Central memory CD8-positive, alpha-beta T cell (primary cell): ENCODE data around the gene PLAC8.
A peak's percentile ranks its signal among the peaks of the same experiment; 100 is the strongest.
"Not testable (repeated sequence)": the region's sequence is repeated elsewhere in the genome, so short reads cannot be mapped to it uniquely, and the experiment has no call there.

ENCODE experiments used
- ATAC-seq: fragments of 150-1000 bp; cut with Tn5 transposase; replicated peaks from 2 replicates; pipeline ENCODE4 v1.10.0; 2022; ENCODE audit warnings: mild to moderate bottlenecking, moderate FRiP score, moderate number of reproducible peaks; ENCODE audit not compliant: poor library complexity, severe bottlenecking; ENCODE audit errors: extremely low read depth
- DNase-seq, 2 donors: peaks; one replicate each; pipeline ENCODE4 v3.0.0; 2021; ENCODE audit warnings: low spot score in 2 of 2
- H3K27ac Mint-ChIP-seq: one replicate; pipeline ENCODE4 v1.8.0; 2022; ENCODE audit warnings: low read depth, mild to moderate bottlenecking, moderate library complexity, mixed read lengths
- H3K27me3 Mint-ChIP-seq: one replicate; pipeline ENCODE4 v1.8.0; 2022; ENCODE audit warnings: mixed read lengths
- H3K36me3 Mint-ChIP-seq: one replicate; pipeline ENCODE4 v1.8.0; 2022; ENCODE audit warnings: mild to moderate bottlenecking, moderate library complexity, mixed read lengths; ENCODE audit not compliant: insufficient read depth
- H3K4me1 Mint-ChIP-seq: one replicate; pipeline ENCODE4 v1.8.0; 2022; ENCODE audit warnings: mixed read lengths
- H3K4me3 Mint-ChIP-seq: one replicate; pipeline ENCODE4 v1.8.0; 2022; ENCODE audit warnings: mild to moderate bottlenecking, moderate library complexity, mixed read lengths
- H3K9me3 Mint-ChIP-seq: one replicate; pipeline ENCODE4 v1.8.0; 2022; ENCODE audit warnings: mixed read lengths

Gene PLAC8

GRCh38 chr4:83114576-83114975 is at the start of gene PLAC8:
Gene PLAC8 (minus strand): TSS chr4:83114729. CDS start chr4:83107921, 6,808 bp downstream.
- Mint-ChIP-seq H3K4me1 (peaks cover 27% of the 10 kb centered on the region), H3K36me3 (peaks cover 26% of the 10 kb centered on the region), H3K27me3 (no peaks in the 10 kb centered on the region), H3K9me3 (no peaks in the 10 kb centered on the region), H3K4me3 (peak within 1 kb of the TSS; percentile 93), H3K27ac (peak within 1 kb of the TSS; percentile 91)
- DNase-seq (peak in 1 of 2 donors; percentile 40), ATAC-seq (peak; percentile 73)

DNA sequence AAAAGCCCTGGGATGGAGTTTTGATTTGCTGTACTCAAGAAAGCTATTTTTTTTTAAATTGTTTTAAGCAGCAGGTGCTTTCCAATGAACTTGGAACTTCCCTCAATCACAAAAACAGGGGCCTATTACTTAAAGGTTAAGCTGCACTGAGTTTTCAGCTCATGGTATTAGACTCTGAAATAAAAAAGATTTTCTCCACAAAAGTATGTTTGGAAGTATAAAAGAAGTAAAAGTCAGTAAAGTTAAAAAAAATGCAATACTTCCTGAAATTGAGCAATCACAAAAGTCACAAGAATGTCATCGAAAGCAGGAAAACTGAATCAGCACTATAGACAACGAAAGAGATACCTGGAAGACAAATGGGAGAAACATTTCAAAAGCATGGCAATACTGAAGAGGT is 38.9 kb upstream of the PLAC8 start:
- no peak overlapping the region for H3K27ac Mint-ChIP-seq
- DNase-seq, result no peak
- peaks cover 5% of the 10 kb centered on the region for H3K9me3 Mint-ChIP-seq
- no peak for ATAC-seq
- H3K27me3 Mint-ChIP-seq, result no peaks in the 10 kb centered on the region
- H3K4me3 Mint-ChIP-seq, result no peak overlapping the region
- H3K36me3 Mint-ChIP-seq, result no peaks in the 10 kb centered on the region
- peaks cover 20% of the 10 kb centered on the region for H3K4me1 Mint-ChIP-seq

GRCh38 chr4:83152746-83153145 is 38.2 kb upstream of the PLAC8 start:
- no peak overlapping the region for H3K4me3 Mint-ChIP-seq
- no peaks in the 10 kb centered on the region for H3K36me3 Mint-ChIP-seq
- ATAC-seq (no peak), DNase-seq (no peak)
- H3K4me1 Mint-ChIP-seq, result peaks cover 20% of the 10 kb centered on the region
- H3K27ac Mint-ChIP-seq, result no peak overlapping the region
- H3K27me3 Mint-ChIP-seq, result no peaks in the 10 kb centered on the region
- H3K9me3 Mint-ChIP-seq, result peaks cover 5% of the 10 kb centered on the region

DNA sequence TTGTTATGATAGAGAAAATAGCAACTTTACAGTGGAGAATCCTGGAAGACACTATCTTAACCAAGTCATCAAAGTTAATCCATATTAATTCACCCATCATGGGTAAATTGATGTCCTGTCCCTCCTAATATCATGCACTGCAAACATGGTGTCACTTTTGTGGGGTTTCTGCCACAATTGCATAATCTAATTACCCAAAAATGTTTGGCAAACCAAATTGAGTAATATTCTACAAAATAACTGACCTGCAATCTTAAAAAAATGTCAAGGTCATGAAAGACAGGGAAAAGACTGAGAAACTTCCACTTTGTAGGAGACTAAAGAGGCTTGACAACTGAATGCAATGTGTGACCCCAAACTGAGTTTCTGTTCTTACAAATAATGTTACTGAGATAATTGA is 37.1 kb upstream of the PLAC8 start:
- H3K36me3 Mint-ChIP-seq, result no peaks in the 10 kb centered on the region
- H3K27ac Mint-ChIP-seq, result no peak overlapping the region
- H3K27me3 Mint-ChIP-seq, result no peaks in the 10 kb centered on the region
- ATAC-seq (no peak), DNase-seq (no peak)
- peaks cover 5% of the 10 kb centered on the region for H3K9me3 Mint-ChIP-seq
- no peak overlapping the region for H3K4me3 Mint-ChIP-seq
- peaks cover 20% of the 10 kb centered on the region for H3K4me1 Mint-ChIP-seq

- no peak overlapping the region for H3K4me3 Mint-ChIP-seq
- H3K36me3 Mint-ChIP-seq, result no peaks in the 10 kb centered on the region
- no peaks in the 10 kb centered on the region for H3K27me3 Mint-ChIP-seq
- H3K27ac Mint-ChIP-seq, result no peak overlapping the region
- H3K9me3 Mint-ChIP-seq, result no peaks in the 10 kb centered on the region
- DNase-seq (no peak), ATAC-seq (no peak)
- H3K4me1 Mint-ChIP-seq, result peaks cover 19% of the 10 kb centered on the region
Measured at GRCh38 chr4:83150653-83151330, 36.3 kb upstream of the PLAC8 start.

- Mint-ChIP-seq H3K36me3 (no peaks in the 10 kb centered on the region), H3K4me1 (peaks cover 16% of the 10 kb centered on the region), H3K9me3 (no peaks in the 10 kb centered on the region), H3K4me3 (no peak overlapping the region), H3K27me3 (no peaks in the 10 kb centered on the region), H3K27ac (no peak overlapping the region)
- ATAC-seq, result no peak
- DNase-seq, result no peak
Measured at GRCh38 chr4:83149865-83150652, 35.5 kb upstream of the PLAC8 start.

DNA sequence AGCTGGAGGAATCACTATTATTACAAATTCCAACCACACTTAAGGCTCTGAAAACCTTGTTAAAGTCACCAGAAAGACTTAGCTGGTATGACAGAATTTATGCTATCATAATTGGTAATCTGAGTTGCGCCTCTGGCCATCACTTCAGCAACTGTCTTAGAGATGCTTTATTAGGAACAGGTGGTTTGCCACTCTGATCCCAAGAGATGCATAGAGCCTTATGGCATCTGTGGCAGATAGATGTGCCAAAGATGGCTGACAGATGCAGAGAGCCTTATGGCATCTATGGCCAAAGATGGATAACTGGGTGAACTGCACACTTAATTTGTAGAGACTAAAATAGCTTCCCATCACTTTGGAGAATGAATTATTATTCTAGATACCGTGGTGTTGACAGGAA is 32.3 kb upstream of the PLAC8 start:
- no peak overlapping the region for H3K4me3 Mint-ChIP-seq
- DNase-seq (no peak), ATAC-seq (no peak)
- H3K36me3 Mint-ChIP-seq, result no peaks in the 10 kb centered on the region
- no peaks in the 10 kb centered on the region for H3K27me3 Mint-ChIP-seq
- H3K27ac Mint-ChIP-seq, result no peak overlapping the region
- no peaks in the 10 kb centered on the region for H3K9me3 Mint-ChIP-seq
- H3K4me1 Mint-ChIP-seq, result peaks cover 21% of the 10 kb centered on the region

- not testable (repeated sequence) for H3K36me3 Mint-ChIP-seq, ATAC-seq, H3K27me3 Mint-ChIP-seq, DNase-seq, H3K9me3 Mint-ChIP-seq, H3K27ac Mint-ChIP-seq, H3K4me3 Mint-ChIP-seq
- peaks cover 21% of the 10 kb centered on the region for H3K4me1 Mint-ChIP-seq
Measured at GRCh38 chr4:83145776-83146175, 31.2 kb upstream of the PLAC8 start.

- H3K4me1 Mint-ChIP-seq, result peaks cover 46% of the 10 kb centered on the region
- ATAC-seq (no peak), DNase-seq (no peak)
- no peak overlapping the region for H3K4me3 Mint-ChIP-seq
- no peaks in the 10 kb centered on the region for H3K9me3 Mint-ChIP-seq
- H3K27ac Mint-ChIP-seq, result peak overlapping the region; percentile 19
- no peaks in the 10 kb centered on the region for H3K27me3 Mint-ChIP-seq
- H3K36me3 Mint-ChIP-seq, result peaks cover 5% of the 10 kb centered on the region
Measured at GRCh38 chr4:83139514-83140156, 25.1 kb upstream of the PLAC8 start.

GRCh38 chr4:83138946-83139345 is 24.4 kb upstream of the PLAC8 start:
- H3K27me3 Mint-ChIP-seq, result no peaks in the 10 kb centered on the region
- peak in 1 of 2 donors; percentile 31 for DNase-seq
- peaks cover 46% of the 10 kb centered on the region for H3K4me1 Mint-ChIP-seq
- H3K9me3 Mint-ChIP-seq, result no peaks in the 10 kb centered on the region
- peak overlapping the region; percentile 19 for H3K27ac Mint-ChIP-seq
- ATAC-seq, result peak; percentile 92
- H3K4me3 Mint-ChIP-seq, result peak overlapping the region; percentile 25
- peaks cover 5% of the 10 kb centered on the region for H3K36me3 Mint-ChIP-seq

DNA sequence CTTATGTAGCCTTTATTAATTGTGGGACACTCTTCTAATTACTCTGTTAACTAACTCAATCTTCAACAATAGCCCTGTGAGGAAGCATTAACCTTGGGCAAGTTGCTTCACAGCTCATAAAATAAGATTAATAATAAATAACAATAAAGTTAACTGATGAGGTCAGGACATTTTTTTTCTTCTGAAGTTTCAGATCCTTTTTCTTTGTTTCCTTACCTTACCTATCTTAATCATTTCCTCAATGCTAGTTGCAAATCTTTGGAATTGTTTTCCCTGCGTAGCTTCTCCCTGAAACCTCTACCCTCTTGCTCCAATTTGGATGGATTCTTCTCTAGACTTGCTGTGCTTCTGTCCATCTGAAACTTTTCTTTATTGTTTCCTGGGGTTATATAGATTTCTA is 17.5 kb upstream of the PLAC8 start:
- H3K4me1 Mint-ChIP-seq, result peaks cover 16% of the 10 kb centered on the region
- ATAC-seq (no peak), DNase-seq (no peak)
- peaks cover 2% of the 10 kb centered on the region for H3K36me3 Mint-ChIP-seq
- H3K27me3 Mint-ChIP-seq, result no peaks in the 10 kb centered on the region
- no peaks in the 10 kb centered on the region for H3K9me3 Mint-ChIP-seq
- no peak overlapping the region for H3K4me3 Mint-ChIP-seq
- H3K27ac Mint-ChIP-seq, result no peak overlapping the region

DNA sequence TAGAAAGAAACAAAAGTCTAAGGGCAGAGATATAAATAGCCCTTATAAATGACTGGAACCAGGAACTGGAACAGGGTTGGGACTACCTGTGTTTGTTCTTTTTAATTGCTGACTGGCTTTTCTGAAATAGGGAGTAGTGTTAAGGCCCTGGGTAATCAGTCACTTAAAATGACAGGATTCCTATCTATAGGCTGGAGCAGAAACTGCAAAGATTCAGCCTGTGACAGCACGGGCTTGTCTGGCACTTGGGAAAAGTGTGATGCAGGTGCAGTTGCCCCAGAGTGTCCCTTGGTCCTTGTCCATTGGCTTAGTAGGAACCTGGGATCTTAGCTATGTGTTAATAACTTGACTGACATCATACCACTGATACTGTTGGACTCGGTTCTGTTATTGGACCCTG is 14.7 kb upstream of the PLAC8 start:
- H3K9me3 Mint-ChIP-seq, result no peaks in the 10 kb centered on the region
- H3K4me1 Mint-ChIP-seq, result peaks cover 16% of the 10 kb centered on the region
- no peak for DNase-seq
- H3K27ac Mint-ChIP-seq, result no peak overlapping the region
- no peak overlapping the region for H3K4me3 Mint-ChIP-seq
- no peak for ATAC-seq
- peaks cover 5% of the 10 kb centered on the region for H3K36me3 Mint-ChIP-seq
- no peaks in the 10 kb centered on the region for H3K27me3 Mint-ChIP-seq
